NCI-H82 (cell line): ENCODE measurements around the gene ZNF407.

Source experiments
- DNase-seq: peaks from one replicate; lab custom pipeline; 2025; lab: John Stamatoyannopoulos, UW

Gene ZNF407

DNA sequence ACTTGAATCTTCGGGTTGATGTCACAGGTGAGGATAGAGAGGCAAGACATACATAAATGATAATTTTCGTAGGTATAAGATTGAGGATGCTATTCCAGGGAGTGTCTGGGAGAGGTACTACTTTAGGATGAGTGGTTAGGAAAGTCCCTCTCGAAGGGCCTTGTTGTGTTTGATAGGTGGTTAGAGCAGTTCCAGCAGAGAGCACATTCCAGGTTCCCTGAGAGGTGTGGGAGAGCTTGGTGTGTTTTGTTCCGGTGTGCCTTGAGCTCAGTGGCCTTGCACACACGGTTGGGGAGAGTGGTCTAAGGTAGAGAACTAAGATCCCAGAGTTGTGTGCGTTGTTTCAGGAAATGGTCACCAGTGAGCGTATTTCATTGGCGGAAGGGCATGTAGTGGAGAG is 191.4 kb downstream of the ZNF407 start:
- DNase-seq: no peak

DNA sequence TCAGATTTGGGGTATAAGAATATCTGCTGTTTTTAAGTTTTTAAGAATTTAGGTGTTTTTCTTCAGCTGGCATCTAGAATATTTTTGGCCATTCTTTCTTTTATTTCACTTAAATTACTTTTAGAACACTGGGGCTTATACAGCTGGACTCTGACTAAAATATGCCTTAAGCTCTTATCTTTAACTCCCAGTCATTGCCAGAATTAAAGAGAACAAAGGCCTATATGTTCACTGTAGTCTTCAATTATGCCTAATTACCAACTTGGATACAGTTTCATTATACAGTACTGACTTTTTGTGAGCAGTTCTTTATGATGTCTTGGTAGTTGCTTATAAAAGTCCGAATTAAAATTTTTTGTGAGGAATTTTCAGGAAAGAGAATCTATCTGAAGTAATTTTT is 192.8 kb downstream of the ZNF407 start:
- DNase-seq: no peak

DNA sequence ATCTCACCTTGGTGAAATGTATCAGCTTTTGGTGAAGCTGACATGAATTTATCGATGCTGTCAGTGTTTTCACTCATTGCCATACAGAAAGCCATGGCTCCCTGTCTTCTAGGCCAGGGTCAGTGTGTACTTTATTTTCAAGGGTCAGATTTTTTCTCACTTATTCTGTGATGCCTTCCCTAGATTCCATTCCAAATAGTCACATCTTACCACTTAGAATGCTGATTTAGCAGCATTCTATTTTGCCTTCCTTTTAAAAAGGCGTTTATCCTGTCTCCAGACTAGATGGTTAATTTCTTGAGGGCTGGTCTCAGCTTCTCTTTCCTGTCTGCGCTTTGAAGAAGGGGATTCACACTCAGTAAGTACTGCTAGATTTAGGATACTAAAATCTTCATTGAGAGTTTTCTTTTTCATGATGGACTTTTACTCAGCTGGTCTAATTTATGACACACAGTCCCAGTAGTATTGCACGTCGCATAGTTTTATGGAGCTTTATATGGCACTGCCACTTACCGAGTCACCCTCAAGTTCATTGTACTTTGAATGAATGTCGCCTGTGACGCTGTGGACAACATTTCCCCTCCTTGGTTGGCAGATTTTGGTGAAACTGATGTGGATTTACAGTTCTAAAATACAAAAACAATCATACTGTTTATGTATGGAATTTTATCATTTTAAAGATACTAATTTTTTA is 194.0 kb downstream of the ZNF407 start:
- no peak for DNase-seq

DNA sequence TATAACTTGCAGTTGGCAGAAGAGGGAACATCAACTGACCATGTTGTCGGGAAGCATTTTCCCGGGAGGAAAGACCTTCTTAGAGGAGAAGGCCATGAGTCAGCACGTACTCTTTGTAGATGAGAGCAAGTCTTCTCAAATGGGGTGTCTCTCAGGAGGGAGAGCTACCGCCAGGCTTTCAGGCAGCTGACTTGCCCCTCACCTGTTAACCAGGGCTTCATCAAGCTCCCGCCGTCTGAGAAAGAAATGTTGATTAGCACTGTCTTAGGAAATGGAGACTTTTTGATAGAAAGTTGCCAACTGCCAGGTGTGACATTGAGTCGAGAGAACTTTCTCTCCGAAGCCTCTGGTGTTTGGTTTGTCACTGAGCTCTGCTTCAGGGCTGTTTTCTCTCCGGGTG is 196.1 kb downstream of the ZNF407 start:
- DNase-seq: no peak

DNA sequence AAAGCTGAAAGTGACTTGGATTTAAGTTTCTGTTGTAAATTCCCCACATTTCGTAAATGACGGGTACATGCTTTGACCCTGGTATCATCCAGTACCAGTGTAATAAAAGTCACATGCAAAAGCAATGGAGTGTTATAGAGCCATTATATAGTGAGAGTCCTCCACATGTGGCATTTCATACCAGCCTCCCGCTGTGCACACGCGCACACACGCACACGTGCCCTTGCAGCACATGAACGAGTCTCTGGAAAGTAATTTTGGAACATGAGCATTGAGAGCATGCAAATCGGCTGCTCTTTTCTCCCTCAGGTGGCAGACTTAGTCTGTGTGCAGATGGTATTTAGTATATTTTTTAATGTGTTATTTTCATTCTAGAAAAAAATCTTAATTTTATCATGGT is 198.1 kb downstream of the ZNF407 start:
- DNase-seq: no peak

DNA sequence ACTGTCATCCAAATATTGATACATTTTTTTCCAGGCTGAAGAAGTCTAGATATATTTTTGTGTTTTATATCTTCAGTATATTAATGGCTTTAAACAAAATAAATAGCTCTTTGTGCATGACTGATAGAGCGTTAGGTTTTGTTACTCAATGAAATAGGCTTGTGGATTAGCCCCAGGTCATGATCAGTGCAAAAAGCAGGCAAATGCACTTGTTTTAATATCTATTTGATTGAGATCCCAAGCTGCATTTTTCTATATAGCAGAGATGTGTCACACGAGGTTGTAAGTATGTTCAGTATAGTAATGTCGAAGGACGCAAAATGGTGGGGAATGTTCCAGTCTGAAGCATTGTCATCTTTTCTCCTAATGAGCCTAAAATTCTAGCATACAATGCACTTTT is 198.5 kb downstream of the ZNF407 start:
- no peak for DNase-seq

DNA sequence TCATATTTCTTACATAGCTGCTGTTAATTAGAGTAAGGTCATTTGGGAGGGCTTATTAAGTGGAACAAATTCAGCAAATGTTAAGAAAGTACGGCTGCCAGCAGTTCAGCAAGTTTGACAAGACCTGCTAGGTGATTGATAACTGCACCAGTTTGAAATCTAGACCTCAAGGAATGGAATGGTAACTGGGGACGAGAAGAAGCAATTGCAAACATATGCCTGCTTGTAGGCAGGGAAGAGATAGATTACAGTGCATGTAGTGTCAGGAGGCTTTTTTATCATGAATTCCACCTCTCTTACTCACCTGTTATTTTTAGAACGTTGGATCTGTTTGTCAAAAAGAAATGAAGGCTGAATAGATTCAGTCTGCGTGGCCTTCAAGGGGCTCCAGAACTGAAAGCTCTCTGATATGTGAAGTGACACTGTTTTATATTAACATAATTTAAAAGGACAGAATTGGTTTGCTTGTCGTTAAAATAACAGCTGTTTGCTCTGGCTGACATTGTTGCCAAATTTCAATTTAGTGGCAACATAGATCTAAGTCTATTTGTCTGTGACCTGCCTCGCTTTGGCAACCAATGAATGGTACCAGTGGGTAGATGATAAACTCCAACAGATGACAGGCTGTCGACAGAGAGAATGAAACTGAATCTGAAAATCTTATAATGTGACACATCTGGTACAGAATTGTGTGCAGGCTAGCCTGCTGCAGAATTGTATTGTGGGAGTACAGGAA is 199.3 kb downstream of the ZNF407 start:
- no peak for DNase-seq

DNA sequence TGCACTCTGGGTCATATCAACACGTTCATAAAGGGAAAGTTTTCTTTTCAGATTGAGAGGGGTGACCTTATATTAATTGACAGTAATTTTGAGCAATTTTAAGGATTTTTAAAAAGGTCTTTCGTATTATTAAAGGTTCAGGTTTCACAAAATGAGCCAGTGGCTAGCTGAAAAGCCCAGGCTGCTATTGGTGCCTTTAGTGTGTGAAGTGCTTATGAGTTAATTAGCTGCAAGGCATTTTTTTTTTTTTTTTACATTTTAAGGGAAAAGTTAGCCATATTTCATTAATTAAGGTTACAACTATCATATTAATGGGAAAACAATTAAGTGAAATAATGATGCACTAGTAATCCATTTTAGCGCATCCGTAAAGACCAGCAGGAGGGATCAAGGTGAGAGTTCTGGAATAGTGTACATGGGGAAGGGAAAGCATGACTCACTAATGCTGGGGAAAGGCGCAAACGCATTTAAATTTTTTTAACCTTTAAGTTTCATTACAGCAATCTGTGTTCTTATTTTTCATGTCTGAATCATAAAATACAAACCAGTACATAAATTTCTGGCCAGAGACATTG is 200.0 kb downstream of the ZNF407 start:
- no peak for DNase-seq

DNA sequence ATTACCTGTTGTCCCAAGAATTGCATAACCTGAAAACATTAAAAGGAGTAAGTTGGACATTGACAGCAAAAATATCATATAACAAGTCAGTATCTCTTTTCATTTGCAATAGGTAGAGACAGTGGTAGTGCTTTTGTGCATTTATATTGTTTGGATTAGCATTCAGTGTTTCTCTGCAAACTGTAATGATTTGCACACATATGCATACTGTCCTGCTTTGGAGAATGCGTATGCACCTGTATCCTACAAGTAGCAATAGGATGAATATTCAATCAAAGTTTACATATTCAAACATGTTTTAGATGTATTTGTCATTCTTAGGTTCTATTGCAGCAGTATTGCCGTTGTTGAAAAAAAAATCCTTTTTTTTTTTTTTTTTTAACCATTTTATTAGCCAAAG is 201.9 kb downstream of the ZNF407 start:
- no peak for DNase-seq

DNA sequence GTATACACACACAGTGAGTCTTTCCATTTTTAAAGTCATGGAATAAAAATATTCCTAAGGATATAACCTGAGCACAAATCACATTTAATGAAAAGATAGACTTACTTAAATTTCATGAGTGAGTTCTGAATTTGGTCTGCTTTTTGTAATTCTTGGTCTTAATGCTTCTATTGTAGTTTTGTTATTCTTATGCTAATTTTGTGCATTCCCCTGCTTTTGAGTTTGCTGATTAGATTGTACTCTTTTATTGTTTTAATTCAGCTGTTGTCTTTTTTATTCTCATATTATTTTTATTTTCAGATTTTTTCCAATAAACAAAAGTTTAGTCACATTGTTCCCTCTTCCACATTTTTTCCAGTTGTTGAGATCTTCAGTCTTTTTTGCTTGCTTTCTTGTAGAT is 202.4 kb downstream of the ZNF407 start:
- DNase-seq: no peak

DNA sequence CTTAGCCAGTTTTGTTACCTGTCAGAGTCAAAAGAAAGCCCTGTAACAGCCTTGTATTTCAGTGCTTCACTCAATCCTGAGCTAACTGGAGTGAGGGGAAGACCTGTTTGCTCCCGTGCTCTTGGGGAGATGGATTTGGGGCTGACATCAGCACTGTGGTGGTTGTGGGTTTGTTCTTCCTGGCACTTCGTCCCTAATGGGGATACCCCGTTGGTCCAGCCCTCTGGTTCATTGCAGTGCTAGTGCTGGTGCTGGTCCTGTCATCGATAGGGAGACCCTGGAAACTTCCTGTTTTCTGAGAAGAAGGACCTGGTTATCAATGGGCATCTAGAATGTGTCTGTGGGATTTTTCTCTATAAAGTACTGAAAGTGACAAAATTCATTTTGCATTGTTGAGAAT is 205.4 kb downstream of the ZNF407 start:
- DNase-seq: no peak

DNA sequence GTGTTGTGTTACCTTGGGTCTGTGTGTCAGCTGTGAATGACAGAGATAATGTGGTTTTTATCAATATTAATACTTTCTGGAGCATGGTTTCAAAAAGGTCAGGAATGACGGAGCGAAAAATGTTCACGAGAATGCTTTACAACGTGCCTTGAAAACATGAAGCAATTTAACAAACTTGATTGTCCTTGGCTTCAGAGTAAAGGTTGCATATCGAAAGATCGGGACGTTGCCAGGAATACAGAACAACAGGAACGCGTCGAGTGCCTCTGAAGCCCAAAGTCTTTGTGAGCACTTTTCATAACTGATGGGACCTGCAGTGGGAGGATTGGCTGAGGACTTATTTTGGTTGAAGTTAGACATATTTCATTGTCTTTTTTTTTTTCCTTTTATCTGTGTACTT is 206.1 kb downstream of the ZNF407 start:
- DNase-seq: no peak

DNA sequence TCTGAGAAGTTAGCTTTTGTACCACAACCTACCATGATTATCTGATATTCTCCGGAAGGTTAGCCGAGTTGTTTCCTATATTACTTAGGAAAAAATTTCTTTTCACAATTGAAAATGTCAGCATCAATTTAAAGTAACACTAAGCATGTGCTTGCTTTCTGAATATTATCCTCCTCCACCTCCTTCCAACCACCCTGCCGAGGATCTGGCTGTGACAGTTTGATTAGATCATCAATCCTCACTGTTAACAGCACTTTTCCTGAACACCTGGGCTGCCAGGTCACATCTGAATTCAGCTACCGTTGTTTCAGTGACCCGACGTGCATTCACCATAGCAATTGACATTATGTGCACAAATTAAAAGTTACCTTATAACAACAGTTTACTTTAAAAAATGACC is 207.0 kb downstream of the ZNF407 start:
- DNase-seq: no peak

DNA sequence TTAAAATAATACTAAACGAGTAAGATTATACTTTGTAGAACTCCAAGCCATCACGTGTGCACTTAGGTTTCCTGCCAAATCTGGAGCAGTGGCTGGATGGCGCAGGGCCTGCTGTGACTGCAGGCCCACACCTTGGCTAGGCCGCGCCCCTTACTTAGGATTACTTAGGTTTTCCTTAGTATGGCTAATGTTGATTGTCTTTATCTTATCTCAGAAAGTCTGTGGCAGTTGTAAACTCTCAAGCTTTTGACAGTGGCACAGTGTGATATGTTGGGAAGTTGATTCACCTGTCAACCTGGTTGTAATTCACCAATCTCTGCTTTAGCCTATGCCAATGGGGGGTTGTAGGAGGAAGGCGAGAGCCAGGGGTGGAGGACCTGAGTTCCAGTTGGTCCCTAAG is 208.4 kb downstream of the ZNF407 start:
- no peak for DNase-seq

DNA sequence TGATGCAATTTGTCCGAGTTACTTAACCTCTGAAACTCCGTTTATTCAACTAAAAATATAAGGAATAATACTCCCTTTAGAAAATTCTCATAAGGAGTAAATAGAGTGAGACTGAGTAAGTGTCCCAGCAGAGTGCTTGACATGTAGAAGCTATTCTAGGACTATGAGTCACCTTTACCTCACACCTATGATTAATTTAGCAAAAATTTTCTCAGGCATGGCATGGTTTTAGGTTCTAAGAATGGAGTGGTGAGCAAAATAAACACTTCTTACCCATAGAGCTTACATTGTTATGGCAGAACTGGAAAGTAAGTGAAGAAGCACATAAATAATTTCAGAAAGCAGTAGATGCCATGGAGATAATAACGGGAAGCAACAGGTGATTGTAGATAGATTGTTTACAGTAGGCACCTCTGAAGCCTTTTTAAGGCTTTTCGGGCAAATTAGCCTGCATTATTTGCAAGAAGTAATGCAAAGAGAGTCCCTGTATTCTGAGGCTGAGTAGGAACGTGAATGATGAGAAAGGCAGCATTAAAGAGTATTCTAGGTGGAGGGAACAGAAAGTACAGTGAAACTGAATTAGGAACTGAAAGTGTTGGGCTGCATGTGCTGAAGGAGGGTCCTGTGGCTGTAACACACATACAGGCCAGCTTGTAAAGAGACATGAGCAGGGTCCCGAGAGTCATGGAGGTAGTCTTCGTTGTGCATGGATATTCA is 209.2 kb downstream of the ZNF407 start:
- DNase-seq: no peak

DNA sequence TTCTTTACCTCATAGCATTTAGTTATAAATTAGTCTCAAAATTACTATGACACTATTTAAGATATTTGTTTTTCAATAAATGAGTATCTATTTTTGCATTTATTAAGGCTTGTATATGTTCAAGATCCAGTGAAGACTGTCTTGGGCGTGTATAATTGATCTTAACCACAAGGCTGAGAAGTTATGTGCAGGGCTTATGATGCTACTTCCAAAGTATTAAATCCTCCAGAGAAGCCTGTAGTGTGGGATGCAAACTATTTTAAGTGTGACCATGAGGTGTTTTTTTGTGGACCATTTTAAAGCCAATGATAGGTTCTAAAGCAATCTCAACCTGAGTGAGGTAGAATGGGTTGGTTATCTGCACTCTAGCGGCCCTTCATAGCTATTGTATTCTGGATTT is 219.9 kb downstream of the ZNF407 start:
- no peak for DNase-seq

DNA sequence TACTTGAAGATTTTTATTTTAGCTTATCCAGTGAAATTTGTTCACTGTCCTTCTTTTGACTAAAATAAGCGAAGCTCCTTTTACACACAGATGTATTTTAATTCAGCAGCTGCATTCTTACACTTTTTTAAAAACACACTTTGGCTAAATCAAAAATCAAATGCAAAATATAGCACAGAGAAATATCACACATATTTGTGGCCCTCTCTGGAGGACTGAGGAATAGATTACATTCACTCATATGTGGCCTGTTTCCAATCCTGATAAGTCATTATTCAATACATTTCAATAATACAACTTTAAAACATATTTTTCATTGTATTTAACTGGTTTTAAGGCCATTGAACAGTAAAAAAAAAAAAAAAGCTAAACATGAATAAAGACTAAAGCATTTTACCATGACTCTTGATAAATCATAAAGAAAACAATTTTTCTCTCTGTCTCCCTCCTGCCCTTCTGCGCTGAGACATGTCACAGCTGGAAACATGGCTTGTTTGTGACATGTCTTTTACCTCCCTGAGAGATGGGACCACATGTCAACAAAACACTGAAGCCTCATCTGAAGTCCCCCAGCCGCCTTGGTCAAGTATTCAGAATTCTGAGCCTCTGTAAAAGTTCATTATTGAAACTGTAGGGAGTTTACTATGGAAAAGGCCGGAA is 221.0 kb downstream of the ZNF407 start:
- no peak for DNase-seq

DNA sequence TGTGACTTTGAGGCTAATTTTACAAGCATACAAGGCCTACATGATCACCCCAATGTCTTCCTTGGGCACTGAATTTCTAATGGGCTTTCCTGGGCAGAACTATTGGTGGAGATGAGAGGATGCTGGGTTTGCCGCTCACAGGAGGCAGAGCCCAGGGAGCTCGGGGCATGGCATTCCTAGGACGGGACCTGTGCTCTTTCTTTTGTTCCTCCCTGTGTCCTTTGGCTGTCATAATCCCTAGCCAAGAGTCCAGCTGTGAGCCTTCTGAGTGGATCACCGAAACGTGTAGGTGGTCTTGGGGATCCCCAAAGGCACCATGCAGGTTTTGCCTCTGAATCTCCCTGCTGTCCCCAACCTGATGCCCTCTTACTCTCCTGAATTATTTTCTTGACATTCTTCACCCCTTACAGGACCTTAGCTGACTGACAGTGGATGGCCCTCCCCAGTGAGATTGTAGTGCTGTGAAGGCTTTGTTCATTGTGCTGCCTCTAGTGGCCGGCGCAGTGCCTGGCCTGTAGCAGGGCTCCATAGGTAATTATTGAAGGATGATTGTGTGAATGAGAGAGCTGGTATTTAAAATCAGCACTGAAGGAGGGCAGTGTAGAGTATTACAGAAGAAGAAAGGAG is 221.9 kb downstream of the ZNF407 start:
- DNase-seq: peak; percentile 59

DNA sequence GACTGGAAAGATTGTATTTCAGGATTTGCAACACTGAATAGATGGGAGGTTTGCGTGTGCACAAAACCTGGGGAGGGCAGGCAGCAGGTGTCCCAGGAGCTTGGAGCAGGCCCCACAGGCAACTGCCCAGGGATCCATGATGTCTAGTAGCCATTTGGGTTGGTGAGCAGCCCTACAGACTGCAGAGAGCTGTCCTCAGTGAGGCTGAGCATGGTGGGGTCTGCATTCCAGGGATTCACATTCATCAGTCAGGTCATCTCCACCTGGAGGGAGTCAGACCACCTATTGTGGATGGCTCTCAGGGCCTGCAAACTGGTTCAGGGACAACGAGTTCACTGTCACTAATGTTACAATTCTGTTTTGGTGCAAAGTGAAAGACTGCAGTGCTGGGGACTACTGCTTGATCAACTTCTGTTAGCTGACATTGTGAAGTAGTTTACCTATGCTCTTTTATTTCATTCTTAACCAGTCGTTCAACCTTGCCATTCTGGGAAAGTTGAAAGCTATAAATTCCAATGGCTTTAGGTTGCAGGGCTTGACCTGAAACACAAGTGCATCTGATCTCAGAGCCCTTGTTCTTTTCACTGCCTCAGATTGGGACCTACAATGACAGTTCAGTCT is 222.6 kb downstream of the ZNF407 start:
- DNase-seq: no peak

DNA sequence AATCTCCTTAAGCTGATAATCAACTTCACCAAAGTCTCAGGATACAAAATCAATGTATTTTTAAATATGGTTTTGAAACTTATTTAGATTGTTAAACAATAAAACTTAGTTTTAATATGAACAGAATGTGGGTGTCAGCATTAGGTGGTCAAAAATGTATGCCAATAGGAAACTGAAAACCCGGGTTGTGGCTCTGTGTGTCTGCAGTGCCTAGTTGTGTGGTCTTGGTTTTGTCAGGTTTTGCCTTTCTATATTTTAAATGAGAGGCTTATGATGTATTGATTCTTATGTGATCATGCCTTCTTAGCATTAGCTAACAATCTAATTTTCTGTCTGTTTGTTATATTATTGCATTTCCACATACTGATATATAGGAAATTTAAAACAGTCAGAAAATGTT is 227.8 kb downstream of the ZNF407 start:
- no peak for DNase-seq

DNA sequence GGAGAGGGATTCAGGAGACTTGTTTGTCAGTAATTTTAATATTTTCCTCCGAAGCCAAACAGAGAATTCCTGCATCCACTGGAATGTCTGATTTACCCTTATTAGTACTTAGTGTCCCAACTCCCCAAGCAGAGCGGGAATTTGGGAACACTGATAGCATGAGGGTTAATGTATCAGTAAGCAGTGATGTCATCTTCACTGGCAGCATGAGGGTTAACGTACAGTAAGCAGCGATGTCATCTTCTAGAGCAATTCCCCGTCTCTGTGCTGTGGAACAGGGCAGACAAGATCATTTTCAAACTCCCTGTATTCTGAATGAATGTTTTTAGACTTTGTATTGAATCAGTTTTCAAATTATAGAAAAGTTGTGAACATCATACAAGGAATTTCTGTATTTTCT is 228.9 kb downstream of the ZNF407 start:
- no peak for DNase-seq
